Retinal pigment epithelial cell (primary cell): ENCODE results near the gene CECR2.

Experiments
- DNase-seq: peaks from one replicate; pipeline ENCODE4 v3.0.0-alpha.2; 2010; ENCODE audit warnings: low read depth
- H3K4me3 ChIP-seq: 2 replicates; pipeline ENCODE4 v1.5.1; 2011; ENCODE audit warnings: mild to moderate bottlenecking, low read length, control low read depth, moderate library complexity
- TF ChIP-seq, protein P1 (sequence below): conservative IDR thresholded peaks from 2 replicates; pipeline ENCODE4 v1.5.1; 2011; ENCODE audit warnings: low read depth, low read length, control low read depth, inconsistent platforms

CECR2 gene

DNA sequence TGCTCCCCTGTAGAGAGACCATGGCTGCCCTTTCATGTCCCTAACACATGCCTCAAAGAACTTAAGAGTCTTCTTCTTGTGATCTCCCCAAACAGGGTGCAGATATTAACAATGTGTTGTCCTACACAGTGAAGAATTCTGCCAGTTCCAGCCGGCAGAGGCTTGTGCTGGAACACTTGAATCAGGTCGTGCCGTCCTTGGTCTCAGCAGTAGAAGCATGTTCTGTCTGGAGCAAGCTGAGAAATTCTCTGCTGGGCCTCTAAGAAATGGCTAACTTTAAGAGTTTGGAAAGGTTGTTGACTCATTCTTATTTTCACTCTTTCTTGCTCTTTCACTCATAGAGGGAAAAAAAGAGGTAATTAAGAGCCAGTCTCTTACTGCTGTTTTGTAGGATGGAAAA is 123.0 kb downstream of the CECR2 start:
- H3K4me3 ChIP-seq: no peak overlapping the region
- TF ChIP-seq, protein P1, sequence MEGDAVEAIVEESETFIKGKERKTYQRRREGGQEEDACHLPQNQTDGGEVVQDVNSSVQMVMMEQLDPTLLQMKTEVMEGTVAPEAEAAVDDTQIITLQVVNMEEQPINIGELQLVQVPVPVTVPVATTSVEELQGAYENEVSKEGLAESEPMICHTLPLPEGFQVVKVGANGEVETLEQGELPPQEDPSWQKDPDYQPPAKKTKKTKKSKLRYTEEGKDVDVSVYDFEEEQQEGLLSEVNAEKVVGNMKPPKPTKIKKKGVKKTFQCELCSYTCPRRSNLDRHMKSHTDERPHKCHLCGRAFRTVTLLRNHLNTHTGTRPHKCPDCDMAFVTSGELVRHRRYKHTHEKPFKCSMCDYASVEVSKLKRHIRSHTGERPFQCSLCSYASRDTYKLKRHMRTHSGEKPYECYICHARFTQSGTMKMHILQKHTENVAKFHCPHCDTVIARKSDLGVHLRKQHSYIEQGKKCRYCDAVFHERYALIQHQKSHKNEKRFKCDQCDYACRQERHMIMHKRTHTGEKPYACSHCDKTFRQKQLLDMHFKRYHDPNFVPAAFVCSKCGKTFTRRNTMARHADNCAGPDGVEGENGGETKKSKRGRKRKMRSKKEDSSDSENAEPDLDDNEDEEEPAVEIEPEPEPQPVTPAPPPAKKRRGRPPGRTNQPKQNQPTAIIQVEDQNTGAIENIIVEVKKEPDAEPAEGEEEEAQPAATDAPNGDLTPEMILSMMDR: no peak
- no peak for DNase-seq

DNA sequence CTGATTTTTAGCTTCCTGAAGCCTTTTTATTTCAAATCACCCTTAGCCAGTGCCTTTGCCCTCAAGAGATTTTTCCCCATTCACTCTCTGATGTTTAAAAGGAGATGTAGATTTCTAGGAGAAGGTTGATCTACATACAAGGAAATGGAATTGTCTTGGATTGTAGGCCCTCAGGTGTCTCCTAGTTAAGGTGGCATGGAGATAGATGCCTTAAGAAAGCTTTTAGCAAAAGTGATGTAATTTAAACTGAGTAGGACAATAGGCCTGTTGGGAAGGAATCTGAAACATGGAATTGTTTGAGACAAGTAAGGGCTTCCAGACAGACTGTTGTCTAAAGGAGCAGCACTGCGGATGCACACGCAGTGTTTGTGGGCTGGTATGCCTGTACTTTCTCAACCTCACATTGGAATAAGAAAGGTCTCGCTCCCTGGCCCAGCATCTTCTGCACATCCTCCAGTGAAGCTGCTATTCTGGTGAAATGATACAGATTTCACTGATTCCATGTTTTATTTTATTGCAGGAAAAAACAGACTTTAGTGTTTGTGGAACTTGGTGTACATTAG is 124.2 kb downstream of the CECR2 start:
- no peak overlapping the region for H3K4me3 ChIP-seq
- TF ChIP-seq, protein P1: no peak
- no peak for DNase-seq

DNA sequence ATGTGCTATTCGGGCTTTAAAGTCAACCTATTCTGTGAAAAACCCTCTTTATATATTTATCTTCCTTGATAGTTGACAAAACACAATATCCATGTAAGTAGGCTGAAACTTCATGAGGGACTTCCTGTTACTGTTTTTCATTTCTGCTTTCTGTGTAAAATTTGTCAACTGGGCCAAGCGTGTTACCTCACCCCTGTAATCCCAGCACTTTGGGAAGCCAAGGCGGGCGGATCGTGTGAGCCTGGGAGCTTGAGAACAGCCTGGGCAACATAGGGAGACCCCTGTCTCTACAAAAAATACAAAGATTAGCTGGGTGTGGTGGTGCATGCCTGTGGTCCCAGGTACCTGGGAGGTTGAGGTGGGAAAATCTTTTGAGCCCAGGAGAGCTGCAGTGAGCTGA is 127.6 kb downstream of the CECR2 start:
- H3K4me3 ChIP-seq: no peak overlapping the region
- TF ChIP-seq, protein P1: no peak
- DNase-seq: no peak

DNA sequence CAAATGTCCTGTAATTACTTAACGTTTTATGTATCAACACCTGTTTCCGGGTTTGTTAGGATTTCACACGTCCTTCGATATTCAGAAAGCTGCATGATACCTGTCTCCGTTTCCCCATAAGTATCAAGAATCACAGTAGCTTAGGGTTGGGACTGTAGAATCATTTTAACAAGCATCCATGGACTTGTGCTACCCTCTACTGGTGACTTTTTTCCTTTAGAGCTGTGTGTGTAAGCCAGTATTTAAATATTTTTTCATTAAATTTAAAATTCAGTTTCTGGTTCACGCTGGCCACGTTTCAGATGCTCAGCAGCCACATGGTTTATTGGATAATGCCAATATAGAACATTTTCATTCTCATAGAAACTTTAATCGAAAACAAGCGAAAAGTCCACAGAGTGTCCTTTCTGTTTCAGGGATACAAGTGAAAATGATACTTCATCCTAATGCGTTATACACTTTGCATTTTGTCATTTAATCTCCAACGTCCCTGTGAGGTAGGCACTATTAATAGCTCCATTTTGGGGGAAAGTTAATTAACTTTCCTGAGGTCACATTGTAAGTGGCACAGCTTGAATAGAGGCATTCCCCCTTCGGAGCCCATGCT is 132.5 kb downstream of the CECR2 start:
- H3K4me3 ChIP-seq: no peak overlapping the region
- DNase-seq: peak; percentile 17
- TF ChIP-seq, protein P1: peak; percentile 64

DNA sequence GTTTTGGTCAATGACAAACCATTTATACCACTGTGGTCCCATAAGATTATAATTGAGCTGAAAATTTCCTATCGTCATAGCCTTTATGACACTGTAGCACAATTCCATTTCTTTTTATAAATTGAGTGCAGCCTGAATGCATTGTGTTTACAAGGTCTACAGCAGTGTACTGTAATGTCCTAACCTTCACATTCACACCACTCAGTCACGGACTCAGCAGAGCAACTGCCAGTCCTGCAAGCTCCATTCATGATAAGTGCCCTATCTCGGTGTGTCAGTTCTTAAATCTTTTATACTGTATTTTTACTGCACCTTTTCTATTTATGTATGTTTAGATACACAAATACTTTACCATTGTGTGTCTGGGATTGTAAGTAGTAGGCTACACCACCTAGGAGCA is 138.8 kb downstream of the CECR2 start:
- TF ChIP-seq, protein P1: no peak

DNA sequence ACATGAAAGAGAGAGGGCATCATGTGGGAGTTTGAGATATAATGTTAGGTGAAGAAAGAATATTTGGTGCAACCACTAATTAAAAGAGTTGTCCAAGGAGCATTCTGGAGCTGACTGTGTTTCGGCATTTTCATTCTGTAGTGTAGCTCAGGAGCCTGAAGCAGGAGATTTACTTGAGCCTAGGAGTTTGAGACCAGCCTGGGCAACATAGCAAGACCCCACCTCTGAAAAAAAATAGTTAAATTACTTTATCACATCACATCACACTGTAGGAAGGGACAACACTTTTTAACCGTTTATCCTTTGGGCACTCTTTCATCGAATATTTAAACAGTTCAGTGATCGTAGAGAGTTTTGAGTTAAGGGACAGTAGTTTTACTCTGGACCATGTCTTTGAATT is 143.7 kb downstream of the CECR2 start:
- DNase-seq: no peak
- TF ChIP-seq, protein P1: no peak
- H3K4me3 ChIP-seq: no peak overlapping the region

More for the DNA sequence above, 138.8 kb downstream of the CECR2 start:
- no peak overlapping the region for H3K4me3 ChIP-seq
- no peak for DNase-seq

DNA sequence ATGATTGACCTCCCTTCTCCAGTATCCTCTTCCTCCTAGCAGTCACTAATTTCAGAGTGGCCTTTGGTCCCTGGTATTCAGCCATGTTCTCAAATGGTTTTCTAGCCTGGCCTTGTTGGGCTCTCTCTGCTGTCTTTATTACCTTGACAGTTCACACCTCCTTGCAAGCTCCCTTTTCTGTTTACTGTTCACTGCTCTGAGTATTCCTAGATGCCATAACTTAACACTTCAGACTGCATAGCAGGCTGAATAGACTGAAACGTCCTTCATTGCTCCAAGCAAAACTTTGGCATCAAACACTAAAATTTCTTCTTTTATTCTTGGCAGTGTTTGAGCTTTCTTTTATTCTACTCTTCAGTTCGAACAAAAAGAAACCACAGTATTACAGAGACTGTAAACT is 144.4 kb downstream of the CECR2 start:
- no peak overlapping the region for H3K4me3 ChIP-seq
- no peak for DNase-seq
- TF ChIP-seq, protein P1: no peak
